HCT116 (cell line): ENCODE results near the gene VAV2. TPM values are rescaled to one million over a fixed set of nuclear protein-coding genes. Genes with fewer than 3 reads are reported as not detected.

Source experiments
- ATAC-seq: fragments of 200-7000 bp; cut with Tn5 transposase; 2 replicates; pipeline ENCODE4 v1.9.1; 2020; ENCODE audit warnings: mild to moderate bottlenecking, moderate library complexity
- BruUV-seq: library from RNA; stranded (reverse); fragments of 400-500 nt; replicated peaks from 2 replicates; lab custom pipeline; 2021; lab: Mats Ljungman, UMichigan
- CTCF ChIA-PET: fragments of 300-600 bp; sonication (Branson Sonifier 250); formaldehyde crosslinking; loops from one replicate; lab custom pipeline; 2021; ENCODE audit warnings: antibody characterized with exemption; lab: Charles Lee
- POLR2A ChIA-PET: fragments of 300-600, 350-600 bp; sonication (Branson Sonifier 250); formaldehyde crosslinking; loops from one replicate; lab custom pipeline; 2021; ENCODE audit warnings: antibody characterized with exemption; lab: Charles Lee
- RAD21 ChIA-PET, 2 experiments: fragments of 300-600 bp; sonication (Branson Sonifier 250); formaldehyde crosslinking; loops; one replicate each; lab custom pipeline; 2023; ENCODE audit warnings: low total read pairs in 2 of 2; ENCODE audit not compliant: uncharacterized antibody in 2 of 2, unreplicated experiment in 2 of 2, low non-redundant PET in 1 of 2; lab: Charles Lee
- DNase-seq: peaks from one replicate; pipeline ENCODE4 v3.0.0-alpha.2; 2010; ENCODE audit warnings: low read depth, low spot score
- H2AFZ ChIP-seq: fragments of 200-600 bp; shearing (Covaris generic), sonication (generic); 2 replicates; pipeline ENCODE4 v1.6.1; 2017; ENCODE audit warnings: low read depth, mixed run types, mixed read lengths, antibody characterized with exemption, low read length; ENCODE audit not compliant: poor library complexity, severe bottlenecking
- H3K27ac ChIP-seq: 2 replicates; pipeline ENCODE4 v1.5.1; 2012; ENCODE audit warnings: low read depth, low read length
- H3K27me3 ChIP-seq: fragments of 200-600 bp; sonication (generic); 2 replicates; pipeline ENCODE4 v1.6.1; 2016; ENCODE audit warnings: mixed run types, low read length, mixed read lengths; ENCODE audit not compliant: insufficient read depth
- H3K36me3 ChIP-seq, 2 experiments: fragments of 200-500 bp in 1 of 2; fragments of 200-600 bp in 1 of 2; sonication (Bioruptor generic) in 1 of 2; sonication (generic) in 1 of 2; 2 replicates each; pipeline versions ENCODE4 v1.5.1 to v1.6.1; 2014 to 2016; ENCODE audit warnings: low read length in 2 of 2, inconsistent platforms in 1 of 2, mixed read lengths in 1 of 2, mixed run types in 1 of 2; ENCODE audit not compliant: insufficient read depth in 2 of 2, control insufficient read depth in 1 of 2
- H3K4me1 ChIP-seq, 2 experiments: fragments of 200-600 bp in 1 of 2; sonication (generic) in 1 of 2; 2 replicates each; pipeline versions ENCODE4 v1.5.1 to v1.6.1; 2012 to 2017; ENCODE audit warnings: low read length in 2 of 2, inconsistent platforms in 1 of 2, mild to moderate bottlenecking in 1 of 2, mixed read lengths in 1 of 2, mixed run types in 1 of 2, moderate library complexity in 1 of 2; ENCODE audit not compliant: insufficient read depth in 2 of 2, control insufficient read depth in 1 of 2
- H3K4me2 ChIP-seq: fragments of 200-600 bp; sonication (generic); 2 replicates; pipeline ENCODE4 v1.6.1; 2017; ENCODE audit warnings: mixed run types, low read length, mixed read lengths
- H3K4me3 ChIP-seq, 2 experiments: fragments of 200-600 bp in 1 of 2; sonication (generic) in 1 of 2; replicated peaks in 1 of 2; 2 replicates each; pipeline ENCODE4 v1.5.1; 2011 to 2016; ENCODE audit warnings: low read length in 2 of 2, control low read depth in 1 of 2, low read depth in 1 of 2, mild to moderate bottlenecking in 1 of 2, mixed read lengths in 1 of 2, mixed run types in 1 of 2
- H3K79me2 ChIP-seq: fragments of 200-600 bp; sonication (generic); 2 replicates; pipeline ENCODE4 v1.6.1; 2017; ENCODE audit warnings: mild to moderate bottlenecking, mixed run types, low read length, moderate library complexity, mixed read lengths; ENCODE audit not compliant: insufficient read depth
- H3K9ac ChIP-seq: fragments of 200-600 bp; sonication (generic); 2 replicates; pipeline ENCODE4 v1.6.1; 2016; ENCODE audit warnings: low read length, mixed read lengths
- H3K9me2 ChIP-seq: fragments of 200-600 bp; sonication (generic), shearing (Covaris generic); 2 replicates; pipeline ENCODE4 v1.6.1; 2017; ENCODE audit warnings: mixed run types, mild to moderate bottlenecking, moderate library complexity; ENCODE audit not compliant: insufficient read depth
- H3K9me3 ChIP-seq, 2 experiments: fragments of 200-500 bp in 1 of 2; fragments of 200-600 bp in 1 of 2; sonication (Bioruptor generic) in 1 of 2; sonication (generic) in 1 of 2; 2 replicates each; pipeline ENCODE4 v1.6.1; 2014 to 2017; ENCODE audit warnings: low read length in 2 of 2, mixed read lengths in 2 of 2, inconsistent platforms in 1 of 2, low read depth in 1 of 2, mild to moderate bottlenecking in 1 of 2, mixed run types in 1 of 2, moderate library complexity in 1 of 2; ENCODE audit not compliant: control insufficient read depth in 1 of 2, insufficient read depth in 1 of 2
- H4K20me1 ChIP-seq: fragments of 200-600 bp; sonication (generic), shearing (Covaris generic); 2 replicates; pipeline ENCODE4 v1.6.1; 2017; ENCODE audit warnings: mixed run types, mild to moderate bottlenecking, moderate library complexity; ENCODE audit not compliant: insufficient read depth
- EZH2 ChIP-seq: fragments of 200-600 bp; sonication (generic); IDR thresholded peaks from 2 replicates; pipeline ENCODE4 v1.6.1; 2017; ENCODE audit warnings: antibody characterized with exemption, mixed run types
- POLR2A ChIP-seq: IDR thresholded peaks from 2 replicates; pipeline ENCODE4 v1.7.0; 2011; ENCODE audit warnings: borderline replicate concordance; ENCODE audit not compliant: insufficient read depth, insufficient read length; ENCODE audit errors: extremely low read depth
- intact Hi-C: fragments of 100-400 bp; cut with micrococcal nuclease; formaldehyde crosslinking; loops from 2 replicates; pipeline ENCODE4 v1.10.0; 2022
- total RNA-seq: library from RNA; stranded (reverse); gene quantifications from one replicate; pipeline ENCODE4 v1.2.1, GENCODE V29; 2021; ENCODE audit not compliant: unreplicated experiment
- TF ChIP-seq, protein P1 (sequence below), 3 experiments: fragments of 200-600 bp in 1 of 3; sonication (generic) in 1 of 3; IDR thresholded peaks in 2 of 3; conservative IDR thresholded peaks in 1 of 3; 2 replicates each; pipeline ENCODE4 v1.5.1; 2012 to 2017; ENCODE audit warnings: low read depth in 2 of 3, low read length in 2 of 3, antibody characterized with exemption in 1 of 3, borderline replicate concordance in 1 of 3, control low read depth in 1 of 3, mild to moderate bottlenecking in 1 of 3, mixed read lengths in 1 of 3, mixed run types in 1 of 3, moderate library complexity in 1 of 3; ENCODE audit not compliant: insufficient read depth in 1 of 3

The VAV2 gene
- total RNA-seq, 1 experiment from 2014 or later: 33.2 TPM

DNA sequence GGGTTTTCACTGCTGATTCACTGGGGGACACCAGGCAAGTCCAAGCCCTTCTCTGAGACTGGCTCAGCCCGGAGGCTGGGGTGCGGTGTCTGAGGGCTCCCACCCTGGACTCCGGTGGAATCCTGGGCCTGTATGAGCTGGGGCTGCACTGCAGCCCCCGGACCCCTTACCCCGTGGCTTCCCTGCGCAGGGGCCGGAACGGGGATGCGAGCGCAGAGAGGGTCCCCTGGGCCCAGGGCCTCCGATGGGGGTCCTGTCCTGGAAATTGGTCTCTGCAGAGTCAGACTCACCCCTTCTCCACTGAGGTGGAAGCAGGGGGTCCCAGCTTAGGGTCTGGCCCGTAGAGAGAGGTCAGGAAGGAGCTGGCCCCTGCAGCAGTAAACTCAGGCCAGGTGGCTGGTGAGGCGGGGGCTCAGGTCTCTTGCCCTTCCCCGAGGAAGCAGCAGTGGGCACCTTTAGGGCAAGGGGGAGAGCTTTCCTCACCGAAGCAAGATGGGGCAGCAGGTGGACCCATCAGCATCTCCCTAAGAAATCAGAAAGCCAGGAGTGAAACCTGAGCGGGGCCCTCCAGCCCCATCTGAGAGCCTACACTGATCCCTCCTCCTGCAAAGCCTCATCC lies 1.6 kb upstream of the VAV2 start:
- peak overlapping the region; percentile 99 for H3K4me2 ChIP-seq
- H3K9me2 ChIP-seq: no peaks in the 10 kb centered on the region
- no peaks in the 10 kb centered on the region for H3K27me3 ChIP-seq
- DNase-seq (no peak), ATAC-seq (no peak)
- intact Hi-C loops: loop anchor here (1.0 to 10.0 kb wide), 8 partner anchors 32 to 639 kb away; partner anchors contain the start of genes BRD3OS, SURF1 and SURF2
- peak overlapping the region; percentile 79 to 80 for H3K4me3 ChIP-seq
- POLR2A ChIA-PET: interaction anchor here (1.0 to 1.1 kb wide), 2 partner anchors 31 to 211 kb away, joined by 4 to 9 read pairs; partner anchors contain the start of gene BRD3OS
- no peak overlapping the region for H2AFZ ChIP-seq
- no peaks in the 10 kb centered on the region for H3K36me3 ChIP-seq
- CTCF ChIA-PET: interaction anchor here (0.8 to 3.8 kb wide), 12 partner anchors 12 to 267 kb away, joined by 3 to 76 read pairs (median 6); partner anchors contain the start of genes BRD3OS and SARDH
- peak overlapping the region; percentile 89 for H3K27ac ChIP-seq
- TF ChIP-seq EZH2 (no peak), POLR2A (peak; percentile 12)
- TF ChIP-seq, protein P1, sequence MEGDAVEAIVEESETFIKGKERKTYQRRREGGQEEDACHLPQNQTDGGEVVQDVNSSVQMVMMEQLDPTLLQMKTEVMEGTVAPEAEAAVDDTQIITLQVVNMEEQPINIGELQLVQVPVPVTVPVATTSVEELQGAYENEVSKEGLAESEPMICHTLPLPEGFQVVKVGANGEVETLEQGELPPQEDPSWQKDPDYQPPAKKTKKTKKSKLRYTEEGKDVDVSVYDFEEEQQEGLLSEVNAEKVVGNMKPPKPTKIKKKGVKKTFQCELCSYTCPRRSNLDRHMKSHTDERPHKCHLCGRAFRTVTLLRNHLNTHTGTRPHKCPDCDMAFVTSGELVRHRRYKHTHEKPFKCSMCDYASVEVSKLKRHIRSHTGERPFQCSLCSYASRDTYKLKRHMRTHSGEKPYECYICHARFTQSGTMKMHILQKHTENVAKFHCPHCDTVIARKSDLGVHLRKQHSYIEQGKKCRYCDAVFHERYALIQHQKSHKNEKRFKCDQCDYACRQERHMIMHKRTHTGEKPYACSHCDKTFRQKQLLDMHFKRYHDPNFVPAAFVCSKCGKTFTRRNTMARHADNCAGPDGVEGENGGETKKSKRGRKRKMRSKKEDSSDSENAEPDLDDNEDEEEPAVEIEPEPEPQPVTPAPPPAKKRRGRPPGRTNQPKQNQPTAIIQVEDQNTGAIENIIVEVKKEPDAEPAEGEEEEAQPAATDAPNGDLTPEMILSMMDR (IDR thresholded peaks at IDR 0.05 in 2 of 3, conservative IDR thresholded peaks at IDR 0.05 in 1 of 3; ENCODE audit: borderline replicate concordance in 1 of 3, insufficient read depth in 1 of 3, low read depth in 2 of 3, low read length in 2 of 3): no peak
- no peaks in the 10 kb centered on the region for H3K9me3 ChIP-seq
- peaks cover 19 to 40% of the 10 kb centered on the region in 2 experiments for H3K4me1 ChIP-seq
- RAD21 ChIA-PET: interaction anchor here (0.7 to 2.6 kb wide), 4 partner anchors 31 to 211 kb away, joined by 5 to 13 read pairs (median 8); partner anchors contain the start of gene BRD3OS (in 1 of the 2)
- BruUV-seq: no TSS peak
- H3K9ac ChIP-seq: peak overlapping the region; percentile 76
- no peaks in the 10 kb centered on the region for H4K20me1 ChIP-seq
- peaks cover 24% of the 10 kb centered on the region for H3K79me2 ChIP-seq
